ENCODE data around the gene PRKG1.
"Not testable (repeated sequence)": the region's sequence is repeated elsewhere in the genome, so short reads cannot be mapped to it uniquely, and the experiment has no call there.

GRCh38 chr10:51276097-51276496, 201.8 kb downstream of the PRKG1 start:
- not testable (repeated sequence) for TF ChIP-seq CTCF (IDR thresholded peaks at IDR 0.05; ENCODE audit: low read depth, low read length); EZH2phosphoT487 (IDR thresholded peaks at IDR 0.05; ENCODE audit: low read depth)

Measured in OCI-LY3 (cell line).